A549 (cell line): ENCODE measurements around the gene CIT. TPM values are rescaled to one million over a fixed set of nuclear protein-coding genes. Genes with fewer than 3 reads are reported as not detected.
"Not testable (repeated sequence)": the region's sequence is repeated elsewhere in the genome, so short reads cannot be mapped to it uniquely, and the experiment has no call there.

ENCODE experiments used
- ATAC-seq, 2 experiments: fragments of 200-7000 bp in 1 of 2; fragments of >200 bp in 1 of 2; cut with Nextera tagmentation in 1 of 2; cut with Tn5 transposase in 1 of 2; 3 replicates each; pipeline versions ENCODE4 v1.8.0 to v1.9.1; 2018 to 2020; ENCODE audit warnings: mild to moderate bottlenecking in 1 of 2, moderate library complexity in 1 of 2
- CTCF ChIA-PET: fragments of 300-600 bp; sonication (Branson Sonifier 250); formaldehyde crosslinking; extraction: SDS; loops from one replicate; lab custom pipeline; 2021; ENCODE audit warnings: antibody characterized with exemption, inconsistent platforms; lab: Yijun Ruan, JAX
- POLR2A ChIA-PET: fragments of 350-600 bp; formaldehyde crosslinking; extraction: SDS; loops from one replicate; lab custom pipeline; 2021; ENCODE audit warnings: antibody characterized with exemption, inconsistent platforms; lab: Yijun Ruan, JAX
- DNase-seq, 2 experiments: peaks; one replicate each; pipeline versions ENCODE4 v3.0.0 to v3.0.0-alpha.2; 2011 to 2016; ENCODE audit warnings: low read depth in 1 of 2, low spot score in 1 of 2
- FAIRE-seq: peaks from 2 replicates; lab custom pipeline; 2011; peaks lifted over from hg19 to GRCh38; lab: Jason Lieb, UNC
- H3K27ac ChIP-seq, 2 experiments: fragments of >200 bp; sonication (Bioruptor Twin); formaldehyde crosslinking; 3 replicates each; pipeline ENCODE4 v1.5.1; 2016 to 2017
- H3K4me1 ChIP-seq: fragments of >200 bp; sonication (Bioruptor Twin); formaldehyde crosslinking; 3 replicates; pipeline ENCODE4 v1.6.1; 2016
- H3K4me2 ChIP-seq: fragments of >200 bp; sonication (Bioruptor Twin); formaldehyde crosslinking; 3 replicates; pipeline ENCODE4 v1.6.1; 2016
- H3K4me3 ChIP-seq: fragments of >200 bp; sonication (Bioruptor Twin); formaldehyde crosslinking; 3 replicates; pipeline ENCODE4 v1.5.1; 2016
- H3K9me3 ChIP-seq: fragments of >200 bp; sonication (Bioruptor Twin); formaldehyde crosslinking; 3 replicates; pipeline ENCODE4 v1.6.1; 2016
- EHF ChIP-seq: fragments of 250-450 bp; sonication (Bioruptor Pico); IDR thresholded peaks from 2 replicates; pipeline ENCODE4 v1.5.0; 2020; ENCODE audit warnings: mild to moderate bottlenecking
- EHMT2 ChIP-seq: fragments of 200-600 bp; sonication (generic); IDR thresholded peaks from 2 replicates; pipeline ENCODE4 v1.6.1; 2016; ENCODE audit warnings: antibody characterized with exemption, low read depth, mild to moderate bottlenecking, moderate library complexity
- ESRRA ChIP-seq: fragments of 150-350 bp; IDR thresholded peaks from 2 replicates; pipeline ENCODE4 v1.6.1; 2014; ENCODE audit warnings: mild to moderate bottlenecking, low read length, borderline replicate concordance
- HOXA7 ChIP-seq: fragments of 250-450 bp; sonication (Bioruptor Pico); IDR thresholded peaks from 2 replicates; pipeline ENCODE4 v1.5.0; 2020; ENCODE audit warnings: mild to moderate bottlenecking, moderate library complexity
- MYC ChIP-seq: IDR thresholded peaks from 2 replicates; pipeline ENCODE4 v1.6.1; 2012; ENCODE audit warnings: mild to moderate bottlenecking, inconsistent platforms, low read length, improper control_type of control experiment, borderline replicate concordance
- PHF8 ChIP-seq: fragments of 200-600 bp; sonication (generic); IDR thresholded peaks from 2 replicates; pipeline ENCODE4 v1.6.1; 2016; ENCODE audit warnings: low read depth, mild to moderate bottlenecking, antibody characterized with exemption, moderate library complexity, borderline replicate concordance
- POLR2A ChIP-seq: IDR thresholded peaks from 2 replicates; pipeline ENCODE4 v1.6.1; 2012; ENCODE audit warnings: mild to moderate bottlenecking, low read length
- REST ChIP-seq: fragments of 200-600 bp; sonication (generic); IDR thresholded peaks from 2 replicates; pipeline ENCODE4 v1.6.1; 2016; ENCODE audit warnings: antibody characterized with exemption, mild to moderate bottlenecking, moderate library complexity
- SMC3 ChIP-seq: fragments of >200 bp; sonication (Bioruptor Twin); formaldehyde crosslinking; IDR thresholded peaks from 3 replicates; pipeline ENCODE4 v1.6.1; 2018; ENCODE audit warnings: inconsistent platforms
- TP53 ChIP-seq: fragments of 250-450 bp; sonication (Bioruptor Pico); IDR thresholded peaks from 2 replicates; pipeline ENCODE4 v1.5.0; 2021; ENCODE audit warnings: mild to moderate bottlenecking, moderate library complexity
- USF2 ChIP-seq: fragments of 450-650 bp; IDR thresholded peaks from 2 replicates; pipeline ENCODE4 v1.6.1; 2014; ENCODE audit warnings: antibody characterized with exemption
- ZC3H11A ChIP-seq: fragments of 450-650 bp; IDR thresholded peaks from 2 replicates; pipeline ENCODE4 v1.6.1; 2014; ENCODE audit warnings: antibody characterized with exemption, mild to moderate bottlenecking
- ZSCAN20 ChIP-seq: fragments of 250-450 bp; sonication (Bioruptor Pico); IDR thresholded peaks from 2 replicates; pipeline ENCODE4 v1.8.0; 2022; ENCODE audit warnings: mild to moderate bottlenecking, moderate library complexity
- WGBS: methylation state at CpG from one replicate; pipeline ENCODE4 v1.1.6; 2017; ENCODE audit errors: missing lambda C conversion rate; 5-methylcytosine and 5-hydroxymethylcytosine counted together
- polyA plus RNA-seq, 4 experiments: library from polyadenylated mRNA; depleted of rRNA in 3 of 4; stranded (reverse); fragments of >200 nt; fragmentation: RNase III in 1 of 4; extraction: RNeasy Plus Mini Kit Qiagen cat#74134 plus additional on column Dnase treatment in 1 of 4; gene quantifications; 2 replicates in 3 of 4; 3 replicates in 1 of 4; pipeline ENCODE4 v1.2.3, GENCODE V29; 2011 to 2017
- TF ChIP-seq, protein P1 (sequence below): fragments of >200 bp; sonication (Bioruptor Twin); formaldehyde crosslinking; IDR thresholded peaks from 3 replicates; pipeline ENCODE4 v1.5.1; 2016

CIT gene
- polyA plus RNA-seq, 2 of the 4 experiments (the other 2 are of a cell fraction): 12.5 to 25.4 TPM

DNA sequence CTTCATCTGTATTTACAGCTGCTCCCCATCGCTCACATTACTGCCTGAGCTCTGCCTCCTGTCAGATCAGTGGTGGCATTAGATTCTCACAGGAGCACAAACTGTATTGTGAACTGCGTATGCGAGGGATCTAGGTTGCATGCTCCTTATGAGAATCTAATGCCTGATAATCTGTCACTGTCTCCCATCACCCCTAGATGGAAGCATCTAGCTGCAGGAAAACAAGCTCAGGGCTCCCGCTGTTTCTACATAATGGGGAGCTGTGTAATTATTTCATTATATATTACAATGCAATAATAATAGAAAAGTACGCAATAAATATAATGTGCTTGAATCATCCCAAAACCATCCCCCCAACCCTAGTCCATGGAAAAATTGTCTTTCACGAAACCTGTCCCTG is 219.0 kb downstream of the CIT start:
- FAIRE-seq, H3K4me1 ChIP-seq, H3K27ac ChIP-seq, H3K4me2 ChIP-seq, POLR2A ChIA-PET, ATAC-seq: not testable (repeated sequence)
- WGBS: 60% methylated on average over 6 of the region's 6 CpGs
- CTCF ChIA-PET: interaction anchor here (0.7 to 1.6 kb wide), 11 partner anchors 7 to 214 kb away, joined by 3 to 4 read pairs (median 4); partner anchors contain the start of gene PRKAB1
- peaks cover 13% of the 10 kb centered on the region for H3K9me3 ChIP-seq
- TF ChIP-seq, protein P1, sequence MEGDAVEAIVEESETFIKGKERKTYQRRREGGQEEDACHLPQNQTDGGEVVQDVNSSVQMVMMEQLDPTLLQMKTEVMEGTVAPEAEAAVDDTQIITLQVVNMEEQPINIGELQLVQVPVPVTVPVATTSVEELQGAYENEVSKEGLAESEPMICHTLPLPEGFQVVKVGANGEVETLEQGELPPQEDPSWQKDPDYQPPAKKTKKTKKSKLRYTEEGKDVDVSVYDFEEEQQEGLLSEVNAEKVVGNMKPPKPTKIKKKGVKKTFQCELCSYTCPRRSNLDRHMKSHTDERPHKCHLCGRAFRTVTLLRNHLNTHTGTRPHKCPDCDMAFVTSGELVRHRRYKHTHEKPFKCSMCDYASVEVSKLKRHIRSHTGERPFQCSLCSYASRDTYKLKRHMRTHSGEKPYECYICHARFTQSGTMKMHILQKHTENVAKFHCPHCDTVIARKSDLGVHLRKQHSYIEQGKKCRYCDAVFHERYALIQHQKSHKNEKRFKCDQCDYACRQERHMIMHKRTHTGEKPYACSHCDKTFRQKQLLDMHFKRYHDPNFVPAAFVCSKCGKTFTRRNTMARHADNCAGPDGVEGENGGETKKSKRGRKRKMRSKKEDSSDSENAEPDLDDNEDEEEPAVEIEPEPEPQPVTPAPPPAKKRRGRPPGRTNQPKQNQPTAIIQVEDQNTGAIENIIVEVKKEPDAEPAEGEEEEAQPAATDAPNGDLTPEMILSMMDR: 0 out of 3 replicates have a peak, but pooled peaks have one; percentile 7
- TF ChIP-seq, all 56 proteins: peak for 1; not testable (repeated sequence) for 55
- DNase-seq, H3K4me3 ChIP-seq: not testable (repeated sequence)

DNA sequence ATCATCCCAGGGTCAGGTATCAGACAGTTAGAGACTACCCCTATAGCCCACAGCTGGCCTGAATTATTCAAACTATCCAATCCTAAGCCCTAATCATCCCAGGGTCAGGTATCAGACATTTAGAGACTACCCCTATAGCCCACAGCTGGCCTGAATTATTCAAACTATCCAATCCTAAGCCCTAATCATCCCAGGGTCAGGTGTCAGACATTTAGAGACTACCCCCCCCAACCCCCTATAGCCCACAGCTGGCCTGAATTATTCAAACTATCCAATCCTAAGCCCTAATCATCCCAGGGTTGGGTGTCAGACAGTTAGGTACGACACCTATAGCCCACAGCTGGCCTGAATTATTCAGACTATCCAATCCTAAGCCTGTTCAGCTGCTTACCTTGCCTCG is 220.1 kb downstream of the CIT start:
- FAIRE-seq, H3K4me1 ChIP-seq: not testable (repeated sequence)
- WGBS: 3% methylated on average over 2 of the region's 2 CpGs

GRCh38 chr12:119652665-119653064 is 224.5 kb downstream of the CIT start:
- Histone ChIP-seq H3K27ac (no peak overlapping the region), H3K4me2 (no peak overlapping the region), H3K4me1 (no peaks in the 10 kb centered on the region), H3K9me3 (peaks cover 33% of the 10 kb centered on the region), H3K4me3 (no peak overlapping the region)
- TF ChIP-seq EHMT2 (no peak), EHF (no peak), ESRRA (no peak), REST (no peak), MYC (no peak), HOXA7 (CRISPR knock-in tag) (no peak), ZSCAN20 (CRISPR knock-in tag) (no peak), SMC3 (no peak), TP53 (CRISPR knock-in tag) (no peak), USF2 (no peak), PHF8 (no peak), POLR2A (no peak), ZC3H11A (no peak)
- ChIA-PET CTCF (interaction anchor here (2.4 kb wide), 1 partner anchor 10 kb away, joined by 6 read pairs; no protein-coding TSS in a partner anchor), POLR2A (no interaction called here)
- FAIRE-seq (no peak), DNase-seq (no peak), ATAC-seq (no peak)
- 45% methylated on average over 3 of the region's 3 CpGs for WGBS

More for the DNA sequence above, 220.1 kb downstream of the CIT start:
- H3K4me3 ChIP-seq, POLR2A ChIA-PET, H3K27ac ChIP-seq, ATAC-seq, H3K4me2 ChIP-seq, DNase-seq: not testable (repeated sequence)
- H3K9me3 ChIP-seq: peaks cover 23% of the 10 kb centered on the region
- CTCF ChIA-PET: interaction anchor here (1.6 kb wide), 1 partner anchor 213 kb away, joined by 4 read pairs; no protein-coding TSS in a partner anchor
